Measurements from ENCODE around the gene MAP3K1. TPM values are rescaled to one million over a fixed set of nuclear protein-coding genes. Genes with fewer than 3 reads are reported as not detected.

The MAP3K1 gene
- total RNA-seq, 1 experiment from 2014 or later, result 3.3 TPM

- DNase-seq (ENCODE audit: low read depth), result peak; percentile 49
Measured at GRCh38 chr5:56900858-56901578, 85.7 kb downstream of the MAP3K1 start.

DNA sequence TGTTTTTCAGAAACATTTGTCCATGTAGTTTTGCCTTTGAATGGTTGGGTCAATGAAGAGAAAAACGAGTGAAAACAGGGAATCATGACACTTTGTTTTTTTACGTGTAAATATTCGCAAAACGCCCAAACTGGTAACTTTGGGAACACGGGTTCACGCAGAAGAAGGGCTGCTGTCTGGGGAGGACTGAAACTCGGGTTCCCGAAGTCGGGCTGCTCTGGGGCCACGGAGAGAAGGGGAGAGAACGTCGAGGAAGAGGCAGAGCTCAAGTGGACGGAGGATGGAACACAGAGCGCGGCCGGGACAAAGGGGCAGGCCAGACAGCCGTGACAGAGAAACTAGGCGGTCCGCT, 93.6 kb downstream of the MAP3K1 start:
- no peak for DNase-seq (ENCODE audit: low read depth)

DNA sequence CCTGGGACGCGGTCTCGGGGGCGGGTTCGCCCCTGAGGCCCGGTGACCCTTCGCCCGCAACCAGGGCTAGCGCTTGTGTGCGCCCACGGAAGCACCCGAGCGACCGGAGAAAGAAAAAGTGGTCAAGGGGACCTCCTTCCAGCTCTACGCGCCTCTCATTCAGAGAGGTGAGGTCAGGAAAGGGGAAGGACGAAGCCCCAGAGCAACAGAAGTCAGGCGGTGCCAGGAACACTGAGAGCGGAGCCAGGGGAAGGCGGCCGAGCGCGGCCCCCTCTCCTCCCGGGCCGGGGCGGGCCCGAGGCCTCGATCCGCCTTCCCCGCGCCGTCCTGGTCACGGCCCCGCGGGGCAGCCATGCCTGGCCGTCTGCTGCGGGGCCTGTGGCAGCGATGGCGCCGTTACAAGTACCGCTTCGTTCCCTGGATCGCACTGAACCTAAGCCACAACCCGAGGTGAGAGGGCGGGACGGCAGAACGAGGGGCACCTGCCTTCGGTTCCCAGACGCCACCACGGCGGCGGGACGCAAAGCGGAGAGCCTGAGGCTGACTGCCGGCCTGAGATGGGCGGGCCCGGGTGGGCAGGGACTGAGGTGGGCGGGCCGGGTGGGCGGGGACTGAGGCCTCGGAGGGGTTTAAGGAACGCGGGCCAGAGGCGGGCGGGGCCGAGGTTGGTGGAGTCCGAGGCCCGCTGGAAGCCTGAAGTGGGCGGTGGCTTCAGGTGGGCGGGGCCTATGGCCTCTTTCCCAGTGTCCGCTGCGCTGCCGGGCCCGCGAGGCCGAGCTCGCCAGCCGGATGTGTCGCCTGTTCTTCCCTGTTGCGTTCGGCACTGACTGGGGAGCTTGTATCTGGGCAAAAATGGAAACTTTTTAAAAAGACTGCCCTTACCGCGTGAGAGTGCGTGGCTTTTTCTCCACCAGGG, 94.2 kb downstream of the MAP3K1 start, which contains the start of gene SETD9:
TSS of gene SETD9 (plus strand) at position 303 of the 916 bp plus-strand sequence. CDS start at position 353, 50 bp downstream.
- peak; percentile 95 for DNase-seq (ENCODE audit: low read depth)

GRCh38 chr5:56910210-56910965, 95.0 kb downstream of the MAP3K1 start:
- DNase-seq (ENCODE audit: low read depth), result no peak

DNA sequence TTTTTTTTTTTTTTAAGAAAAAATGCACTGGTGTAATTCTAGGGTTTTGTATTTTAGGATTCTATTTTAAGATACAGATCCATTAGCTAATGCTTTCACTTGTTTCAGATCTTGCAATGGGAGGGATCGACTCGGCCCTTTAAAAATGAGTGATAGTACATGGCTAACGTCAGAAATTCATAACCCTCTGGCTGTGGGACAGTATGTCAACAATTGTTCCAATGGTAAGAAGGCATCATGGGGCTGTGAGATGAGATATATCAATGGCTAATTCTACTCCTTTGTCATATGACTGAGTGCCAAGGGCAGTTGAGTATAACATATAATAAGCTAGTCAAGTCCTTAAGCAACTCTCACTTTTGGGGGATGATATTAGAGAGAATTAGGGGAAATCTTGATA, 98.4 kb downstream of the MAP3K1 start:
- DNase-seq (ENCODE audit: low read depth), result no peak

DNA sequence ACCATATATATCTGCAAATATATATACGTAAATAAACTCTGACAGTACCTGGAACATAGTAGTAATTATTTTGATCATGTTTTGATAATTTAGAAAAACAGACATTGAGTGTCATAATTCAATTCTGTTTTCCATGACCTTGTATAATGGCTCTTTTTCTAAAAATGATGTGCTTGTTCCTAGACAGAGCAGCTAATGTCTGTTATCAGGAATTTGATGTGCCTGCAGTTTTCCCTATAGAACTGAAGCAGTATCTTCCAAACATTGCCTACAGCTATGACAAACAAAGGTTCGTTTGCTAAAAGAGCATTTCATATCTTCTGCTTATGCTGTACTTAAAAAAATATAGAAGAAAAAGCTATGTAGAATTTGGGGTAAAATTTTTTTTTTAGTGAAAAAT, 99.3 kb downstream of the MAP3K1 start:
- DNase-seq (ENCODE audit: low read depth), result no peak

DNA sequence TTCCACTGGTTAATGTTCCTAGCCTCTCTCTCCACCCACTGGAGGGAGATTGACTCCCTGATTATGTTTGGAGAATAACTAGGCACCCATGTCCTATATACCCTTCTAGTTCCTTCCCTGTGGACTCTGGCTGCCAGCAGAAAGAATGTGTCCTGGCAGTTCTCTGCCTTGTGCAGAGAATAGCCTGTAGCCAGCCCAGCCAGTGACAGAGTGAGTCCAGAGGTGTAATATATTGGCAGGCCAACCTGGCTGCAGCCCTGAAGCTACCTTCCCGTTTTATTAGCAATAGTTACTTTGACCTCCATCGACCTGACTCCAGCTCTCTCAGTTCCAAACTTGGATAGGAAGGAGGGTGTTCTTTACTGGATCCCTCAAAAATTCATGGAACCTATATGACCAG, 102.2 kb downstream of the MAP3K1 start:
- DNase-seq (ENCODE audit: low read depth), result no peak

GRCh38 chr5:56918054-56918453, 102.7 kb downstream of the MAP3K1 start:
- no peak for DNase-seq (ENCODE audit: low read depth)

GRCh38 chr5:56919942-56920662, 104.8 kb downstream of the MAP3K1 start:
- DNase-seq (ENCODE audit: low read depth), result no peak

- no peak for DNase-seq (ENCODE audit: low read depth)
Measured at GRCh38 chr5:56922922-56923321, 107.6 kb downstream of the MAP3K1 start.

- DNase-seq (ENCODE audit: low read depth), result no peak
Measured at GRCh38 chr5:56934325-56934724, 119.0 kb downstream of the MAP3K1 start.

DNA sequence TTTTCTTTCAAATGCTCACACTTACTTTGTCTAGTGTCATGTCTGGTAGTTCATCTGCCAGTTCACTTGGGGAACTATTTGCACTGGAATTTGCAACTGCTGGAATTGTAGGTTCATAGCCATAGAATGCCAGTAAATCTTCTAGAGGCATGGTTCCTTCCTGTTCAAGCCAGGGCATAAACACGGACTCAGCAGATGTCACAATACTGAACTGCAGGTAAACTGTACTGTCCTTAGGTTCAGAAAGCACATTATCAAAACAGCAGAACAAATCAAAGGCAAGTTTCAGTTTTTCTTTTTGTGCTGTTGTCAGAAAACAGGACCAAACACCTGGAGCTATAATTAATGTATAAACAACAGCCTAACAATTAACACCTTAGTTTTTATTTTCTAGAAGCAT, 123.5 kb downstream of the MAP3K1 start:
- DNase-seq (ENCODE audit: low read depth), result no peak

DNA sequence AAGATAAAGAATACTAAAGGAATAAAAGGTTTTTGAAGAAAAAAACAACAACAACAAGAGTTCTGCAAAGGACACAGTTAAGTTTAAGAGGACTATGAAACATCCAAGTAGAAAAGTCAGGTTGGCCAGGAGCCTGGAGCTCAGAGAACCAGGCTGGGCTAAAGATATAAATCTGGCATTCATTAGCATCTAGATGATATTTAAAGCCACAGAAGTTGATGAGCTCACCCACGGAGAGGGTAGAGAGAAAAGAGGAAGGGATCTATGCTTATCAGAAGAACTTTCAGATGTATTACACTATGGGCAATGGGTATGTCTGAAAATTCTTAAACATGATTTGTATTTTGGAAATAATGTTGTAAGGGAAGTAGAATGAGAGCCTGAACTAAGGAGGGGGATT, 126.6 kb downstream of the MAP3K1 start:
- no peak for DNase-seq (ENCODE audit: low read depth)

Other genes starting within 250 kb of the MAP3K1 start
- 19.6 and 23.3 TPM in 2 replicates for gene SETD9, start 94.0 kb downstream of the MAP3K1 start, total RNA-seq (2014; rRNA removed)
- gene MIER3, start 136.6 kb downstream of the MAP3K1 start, total RNA-seq (2014; rRNA removed), result 15.3 and 19.6 TPM in 2 replicates